Pons (tissue), 1 donor: ENCODE data around the gene SMTNL2.
"Not testable (repeated sequence)": the region's sequence is repeated elsewhere in the genome, so short reads cannot be mapped to it uniquely, and the experiment has no call there.

Source experiments
- DNase-seq: peaks from one replicate; pipeline ENCODE4 v3.0.0-alpha.2; 2016; ENCODE audit warnings: low spot score

SMTNL2 gene

GRCh38 chr17:4602041-4602440 is 17.7 kb downstream of the SMTNL2 start:
- no peak for DNase-seq

DNA sequence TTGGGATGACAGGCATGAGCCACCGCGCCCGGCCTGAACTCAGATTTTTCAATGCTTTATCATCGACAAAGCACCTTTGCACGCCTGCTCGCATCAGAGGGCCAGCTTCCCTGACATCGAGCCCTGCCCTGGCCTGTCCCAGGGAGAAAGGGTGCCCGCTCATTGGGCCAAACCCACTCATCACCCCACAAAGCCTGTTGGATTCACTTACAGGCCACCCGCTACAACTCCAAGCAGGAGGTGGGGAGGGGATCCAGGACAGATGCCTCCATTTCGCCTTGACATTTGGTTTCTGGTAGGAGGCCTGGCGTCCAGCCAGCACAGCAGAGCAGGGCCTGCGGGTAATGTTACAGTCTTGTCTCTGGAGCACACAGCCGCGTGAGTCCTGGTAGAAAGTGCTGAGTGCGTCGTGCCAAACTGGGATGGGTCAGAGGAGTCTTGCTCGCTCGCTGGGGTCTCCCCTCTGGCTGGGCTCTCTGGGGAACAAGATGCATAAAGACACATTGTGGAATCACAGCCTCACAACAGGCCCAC is 19.8 kb downstream of the SMTNL2 start:
- DNase-seq, result no peak

- not testable (repeated sequence) for DNase-seq
Measured at GRCh38 chr17:4604736-4605135, 20.4 kb downstream of the SMTNL2 start.

DNA sequence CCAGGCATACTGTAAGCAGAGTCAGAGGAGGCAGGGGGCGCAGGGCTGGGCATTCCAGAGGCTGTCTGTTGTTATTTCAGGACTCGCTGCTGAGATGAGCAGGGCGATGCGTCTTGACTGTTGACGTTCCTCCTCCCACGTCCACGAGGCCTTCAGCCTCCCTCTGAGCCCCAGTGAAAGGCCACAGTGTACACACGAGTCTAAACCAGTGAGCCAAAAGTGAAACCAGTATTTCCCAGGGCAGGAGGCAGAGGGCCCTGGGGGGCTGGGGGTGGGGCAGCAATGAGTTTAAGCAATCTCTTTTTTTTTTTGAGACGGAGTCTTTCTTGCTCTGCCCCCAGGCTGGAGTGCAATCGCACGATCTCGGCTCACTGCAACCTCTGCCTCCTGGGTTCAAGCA is 21.5 kb downstream of the SMTNL2 start:
- peak; percentile 46 for DNase-seq

DNA sequence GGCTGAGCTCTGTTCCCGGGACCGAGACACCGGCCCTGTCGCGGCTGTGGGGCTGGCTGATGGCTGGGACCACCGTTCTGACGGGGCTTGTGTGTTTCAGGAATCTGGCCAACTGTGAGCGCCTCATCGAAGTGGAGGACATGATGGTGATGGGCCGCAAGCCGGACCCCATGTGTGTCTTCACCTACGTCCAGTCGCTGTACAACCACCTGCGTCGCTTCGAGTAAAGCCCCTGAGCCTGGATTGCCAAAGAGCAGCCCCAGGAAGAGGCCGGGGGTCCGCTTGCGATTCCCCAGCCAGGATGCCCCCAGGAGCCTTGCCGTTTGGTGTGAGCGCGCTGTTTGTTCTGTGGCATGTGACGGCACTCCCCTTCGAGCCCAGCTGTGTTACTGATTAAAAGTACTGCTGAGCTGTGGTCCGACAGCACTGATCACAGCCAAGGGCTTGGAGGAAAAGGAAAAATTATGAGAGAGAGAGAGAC is 23.0 kb downstream of the SMTNL2 start:
- DNase-seq, result no peak

GRCh38 chr17:4607773-4608187 is 23.5 kb downstream of the SMTNL2 start:
- DNase-seq, result peak; percentile 85

DNA sequence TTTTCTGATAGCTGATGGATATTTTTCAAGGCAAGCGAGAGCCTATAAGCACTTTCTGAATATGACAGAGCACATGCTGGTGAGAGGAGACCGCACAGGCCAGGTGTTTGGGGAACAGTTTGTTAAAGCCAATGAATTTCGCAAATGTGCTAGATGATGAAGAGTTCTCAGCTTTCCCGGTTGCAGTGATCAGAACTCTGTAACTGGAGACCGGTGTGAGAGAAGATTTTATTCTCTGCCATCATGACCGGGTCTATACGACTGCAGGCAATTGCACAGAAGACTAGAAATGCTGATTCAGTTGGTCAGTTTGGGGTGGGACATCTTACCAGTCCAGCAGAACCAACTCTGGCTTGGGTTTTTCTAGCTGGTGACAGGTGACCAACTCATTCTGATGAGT is 25.4 kb downstream of the SMTNL2 start:
- DNase-seq, result no peak

DNA sequence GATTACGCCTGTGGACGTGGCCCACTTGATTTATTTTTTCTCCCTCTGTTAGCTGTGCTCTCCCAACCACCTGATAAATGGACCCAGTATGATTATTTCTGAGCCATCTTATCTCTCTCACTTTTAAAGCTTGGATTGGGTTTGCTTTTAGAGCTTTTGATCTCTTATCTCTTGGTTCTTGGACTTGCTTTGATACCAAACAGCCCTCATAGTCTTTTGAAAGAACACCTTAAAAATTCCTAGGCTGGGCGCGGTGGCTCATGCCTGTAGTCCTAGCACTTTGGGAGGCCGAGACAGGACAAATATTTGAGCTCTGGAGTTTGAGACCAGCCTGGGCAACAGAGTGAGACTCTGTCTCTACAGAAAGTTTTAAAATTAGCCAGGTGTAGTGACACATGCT is 25.8 kb downstream of the SMTNL2 start:
- no peak for DNase-seq

GRCh38 chr17:4610656-4611055 is 26.3 kb downstream of the SMTNL2 start:
- DNase-seq, result no peak

- no peak for DNase-seq
Measured at GRCh38 chr17:4616476-4616875, 32.1 kb downstream of the SMTNL2 start.

DNA sequence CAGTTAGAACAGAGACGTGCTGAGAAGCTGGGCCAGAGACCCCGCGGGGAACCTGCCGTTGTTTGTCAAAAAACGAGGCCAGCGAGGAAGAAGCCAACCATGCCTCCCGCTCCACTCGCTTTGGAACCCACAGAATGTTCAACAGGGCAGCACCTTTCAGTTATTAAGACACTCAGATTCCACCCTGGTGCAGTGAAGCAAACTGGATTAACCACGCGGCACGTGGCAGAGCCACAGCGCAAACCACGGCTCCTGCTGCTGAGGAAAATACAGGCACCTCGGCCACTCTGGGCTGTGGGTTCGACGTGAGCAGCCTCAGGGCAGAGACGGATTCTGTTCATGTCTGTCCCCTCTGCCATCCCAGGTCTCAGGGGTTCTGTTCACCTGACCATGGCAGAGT is 32.8 kb downstream of the SMTNL2 start:
- DNase-seq, result no peak

DNA sequence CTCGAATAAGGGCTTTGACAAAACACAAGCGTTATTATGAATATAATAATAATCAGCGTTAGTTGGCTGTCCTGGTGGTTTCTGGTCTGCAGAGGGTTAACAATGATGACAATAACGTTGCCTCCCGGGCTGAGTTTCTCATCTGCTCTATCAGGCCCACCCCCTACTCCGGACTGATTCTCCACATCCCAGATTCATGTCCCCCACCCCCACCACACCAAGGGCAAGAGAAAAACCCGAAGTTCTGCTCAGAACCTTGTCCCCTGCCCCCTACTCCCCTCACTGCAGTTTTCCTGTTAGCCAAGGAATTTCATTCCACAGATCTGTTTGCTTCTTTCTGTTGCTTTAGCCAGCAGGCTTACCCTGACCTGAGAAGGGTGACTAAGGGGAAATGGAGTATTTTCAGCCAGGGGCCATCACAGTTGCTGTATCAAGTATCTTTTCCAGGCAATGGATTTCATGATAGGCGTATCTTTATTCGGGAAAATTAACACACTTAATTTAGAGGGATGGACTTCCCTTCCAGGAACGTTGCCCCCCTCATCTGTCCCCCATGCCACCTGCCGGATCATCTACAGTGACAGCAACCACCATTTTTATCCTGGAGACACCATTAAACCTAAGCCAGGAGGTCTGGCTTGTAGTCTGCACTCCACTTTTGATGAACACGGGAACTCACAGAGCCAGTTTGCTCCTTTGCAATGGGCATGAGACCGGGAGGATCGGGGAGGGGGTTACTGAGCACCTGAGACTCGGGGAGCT is 33.4 kb downstream of the SMTNL2 start:
- DNase-seq, result no peak

DNA sequence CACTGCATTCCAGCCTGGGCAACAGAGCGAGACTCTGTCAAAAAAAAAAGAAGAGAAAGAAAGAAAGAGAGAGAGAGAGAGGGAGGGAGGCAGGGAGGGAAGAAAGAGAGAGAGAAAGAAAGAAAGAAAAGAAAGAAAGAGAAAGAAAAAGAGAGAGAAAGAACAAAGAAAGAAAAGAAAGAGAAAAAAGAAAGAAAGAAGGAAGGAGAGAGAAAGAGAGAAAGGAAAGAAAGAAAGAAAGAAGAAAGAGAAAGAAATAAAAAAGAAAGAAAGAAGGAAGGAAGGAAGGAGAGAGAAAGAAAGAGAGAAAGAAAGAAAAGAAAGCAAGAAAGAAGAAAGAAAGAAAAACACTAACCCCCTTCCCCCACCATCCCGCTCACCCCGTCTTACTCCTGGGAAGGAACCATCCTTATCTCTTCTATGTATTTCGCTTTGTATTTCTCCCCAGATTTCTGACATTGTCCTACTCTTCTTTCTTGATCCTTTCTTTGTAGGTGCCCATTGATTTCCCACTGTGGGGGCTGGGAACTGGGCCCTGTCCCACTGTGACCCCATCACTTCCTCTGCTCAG is 36.3 kb downstream of the SMTNL2 start:
- no peak for DNase-seq

- DNase-seq, result no peak
Measured at GRCh38 chr17:4622375-4622774, 38.0 kb downstream of the SMTNL2 start.

GRCh38 chr17:4623249-4623648 is 38.9 kb downstream of the SMTNL2 start:
- DNase-seq, result no peak

DNA sequence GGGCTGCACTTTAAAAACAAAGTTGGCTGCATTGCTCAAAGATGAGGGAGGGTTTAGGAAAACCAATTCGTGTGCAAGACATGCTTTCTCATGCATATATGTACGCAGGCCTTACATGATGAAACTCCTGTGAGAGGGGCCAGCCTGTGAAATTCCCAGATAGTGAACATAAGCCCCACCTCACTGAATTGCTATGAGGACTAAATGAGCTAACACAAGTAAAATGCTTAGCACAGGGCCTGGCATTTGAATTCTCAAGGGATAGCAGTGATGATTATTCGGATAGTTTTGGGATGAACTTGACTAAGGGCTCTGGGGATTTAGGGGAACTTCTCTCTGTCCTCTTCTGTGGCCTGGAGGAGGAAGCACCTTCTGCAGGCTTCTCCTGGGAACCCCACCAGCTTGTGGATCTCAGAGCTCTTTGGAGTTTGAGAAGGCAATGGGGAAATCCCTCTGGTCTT is 40.2 kb downstream of the SMTNL2 start:
- not testable (repeated sequence) for DNase-seq

- DNase-seq, result no peak
Measured at GRCh38 chr17:4625181-4625617, 40.9 kb downstream of the SMTNL2 start.

- no peak for DNase-seq
Measured at GRCh38 chr17:4626734-4627256, 42.5 kb downstream of the SMTNL2 start.

DNA sequence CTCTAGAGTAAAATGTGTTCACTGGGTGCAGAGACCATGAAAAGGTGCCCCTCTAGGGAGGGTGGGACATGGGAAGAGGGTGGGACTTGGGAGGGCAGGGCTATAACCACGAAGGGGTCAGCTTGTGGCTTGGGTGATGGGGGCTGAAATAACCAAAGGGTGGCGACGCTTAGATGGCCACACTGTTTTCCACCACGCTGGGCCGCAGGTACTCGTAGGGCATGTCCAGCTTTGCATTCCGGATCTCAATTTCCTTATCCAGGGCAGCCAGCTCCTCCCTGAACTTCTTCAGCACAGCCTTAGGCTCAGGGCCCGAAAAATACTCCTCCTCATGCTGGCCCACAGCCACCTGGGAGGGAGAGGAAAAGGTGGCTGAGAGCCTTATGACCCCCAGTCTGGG is 47.1 kb downstream of the SMTNL2 start:
- DNase-seq, result no peak

- DNase-seq, result no peak
Measured at GRCh38 chr17:4631836-4632580, 47.7 kb downstream of the SMTNL2 start.

GRCh38 chr17:4632581-4632920 is 48.2 kb downstream of the SMTNL2 start:
- no peak for DNase-seq

GRCh38 chr17:4633643-4634042 is 49.3 kb downstream of the SMTNL2 start:
- DNase-seq, result no peak
